ENCODE data around the gene GCDH.
"Not testable (repeated sequence)": the region's sequence is repeated elsewhere in the genome, so short reads cannot be mapped to it uniquely, and the experiment has no call there.

GCDH gene

GRCh38 chr19:12907166-12907565 is 16.2 kb downstream of the GCDH start:
- DNase-seq (ENCODE audit: low spot score), result no peak

DNA sequence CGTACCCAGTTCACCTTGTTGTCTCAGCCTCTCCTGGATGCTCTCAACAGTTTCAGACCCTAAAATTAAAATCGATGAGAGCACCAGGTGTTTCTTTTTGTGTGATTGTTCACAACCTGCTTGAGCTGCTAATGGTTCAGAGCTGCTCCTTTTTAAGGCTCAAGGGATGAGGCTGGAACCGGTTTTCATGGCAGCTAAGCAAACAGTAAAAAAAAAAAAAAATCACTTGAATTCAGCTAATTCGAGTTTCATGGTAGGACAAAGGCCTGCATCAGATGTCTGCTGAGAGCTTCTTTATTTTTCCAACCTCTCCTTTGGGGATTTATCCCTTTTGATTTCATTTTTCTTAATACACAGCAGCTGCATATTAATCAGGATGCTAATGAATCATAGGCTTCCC is 21.6 kb downstream of the GCDH start:
- DNase-seq (ENCODE audit: low spot score), result no peak

GRCh38 chr19:12913011-12913561 is 22.1 kb downstream of the GCDH start:
- DNase-seq (ENCODE audit: low spot score), result peak; percentile 84

- peak; percentile 45 for DNase-seq (ENCODE audit: low spot score)
Observed at GRCh38 chr19:12913851-12914690, 23.1 kb downstream of the GCDH start.

DNA sequence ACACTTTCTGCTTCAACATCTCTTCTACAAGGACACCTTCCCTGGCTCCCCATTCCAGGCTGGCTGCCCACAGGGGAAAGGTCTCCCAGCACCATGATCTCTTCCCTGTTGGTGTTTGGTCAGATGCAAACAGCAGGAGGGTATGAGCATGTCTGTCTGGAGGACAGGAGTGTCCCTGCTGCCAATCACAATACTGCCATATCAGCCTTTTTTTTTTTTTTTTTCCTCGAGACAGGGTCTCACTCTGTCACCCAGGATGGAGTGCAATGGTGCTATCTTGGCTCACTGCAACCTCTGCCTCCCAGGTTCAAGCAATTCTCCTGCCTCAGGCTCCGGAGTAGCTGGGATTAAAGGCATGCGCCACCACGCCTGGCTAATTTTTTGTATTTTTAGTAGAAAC is 24.9 kb downstream of the GCDH start:
- DNase-seq (ENCODE audit: low spot score), result not testable (repeated sequence)

GRCh38 chr19:12918253-12918652 is 27.3 kb downstream of the GCDH start:
- DNase-seq (ENCODE audit: low spot score), result no peak

GRCh38 chr19:12921047-12921446 is 30.1 kb downstream of the GCDH start:
- DNase-seq (ENCODE audit: low spot score), result no peak

DNA sequence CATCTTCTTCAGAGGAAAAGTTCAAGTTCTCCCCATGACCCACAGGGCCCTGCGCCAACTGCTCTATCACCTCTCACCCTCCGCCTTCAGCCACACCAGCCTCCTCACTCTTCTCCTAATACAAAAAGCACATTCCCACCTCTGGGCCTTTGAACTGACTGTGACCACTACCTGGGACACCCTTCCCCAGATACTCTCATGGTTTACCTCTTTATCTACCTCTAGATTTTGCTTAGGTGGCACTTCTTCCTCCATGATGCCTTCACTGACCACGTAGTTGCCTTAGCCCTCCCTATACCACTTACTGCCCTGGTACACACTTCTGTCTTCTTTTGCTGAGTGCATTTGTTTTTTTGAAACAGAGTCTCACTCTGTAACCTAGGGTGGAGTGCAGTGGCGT is 32.0 kb downstream of the GCDH start:
- no peak for DNase-seq (ENCODE audit: low spot score)

DNA sequence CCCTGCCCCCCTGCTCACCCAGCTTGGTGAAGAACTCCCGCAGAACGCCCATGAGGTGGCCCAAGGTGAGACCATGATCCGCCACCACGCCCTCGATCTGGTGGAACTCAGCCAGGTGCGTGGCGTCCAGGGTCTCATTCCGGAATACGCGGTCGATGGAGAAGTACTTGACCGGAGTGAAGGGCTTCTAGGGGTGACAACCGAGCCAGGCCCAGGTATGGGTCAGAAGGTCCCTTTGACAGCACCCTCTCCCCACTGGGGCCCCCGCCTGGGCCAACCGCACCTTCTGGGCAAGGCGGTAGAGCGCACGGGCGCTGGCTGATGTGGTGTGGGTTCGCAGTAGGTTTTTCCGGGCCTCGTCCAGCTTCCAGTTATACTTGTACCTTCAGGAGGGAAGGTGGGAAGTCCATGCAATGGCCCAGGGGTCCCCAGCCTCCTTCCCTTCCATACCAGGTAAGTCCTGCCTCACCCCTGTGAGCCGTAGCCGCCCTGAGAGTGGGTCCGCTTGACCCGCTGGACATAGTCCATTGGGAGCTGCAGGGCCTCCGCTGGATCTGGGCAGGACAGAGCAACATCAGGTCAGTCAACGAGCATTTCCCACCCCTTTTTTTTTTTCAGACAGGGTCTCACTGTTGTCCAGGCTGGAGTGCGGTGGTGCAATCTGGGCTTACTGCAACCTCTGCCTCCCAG is 33.8 kb downstream of the GCDH start:
- DNase-seq (ENCODE audit: low spot score), result no peak

GRCh38 chr19:12930002-12930645 is 39.2 kb downstream of the GCDH start:
- no peak for DNase-seq (ENCODE audit: low spot score)

DNA sequence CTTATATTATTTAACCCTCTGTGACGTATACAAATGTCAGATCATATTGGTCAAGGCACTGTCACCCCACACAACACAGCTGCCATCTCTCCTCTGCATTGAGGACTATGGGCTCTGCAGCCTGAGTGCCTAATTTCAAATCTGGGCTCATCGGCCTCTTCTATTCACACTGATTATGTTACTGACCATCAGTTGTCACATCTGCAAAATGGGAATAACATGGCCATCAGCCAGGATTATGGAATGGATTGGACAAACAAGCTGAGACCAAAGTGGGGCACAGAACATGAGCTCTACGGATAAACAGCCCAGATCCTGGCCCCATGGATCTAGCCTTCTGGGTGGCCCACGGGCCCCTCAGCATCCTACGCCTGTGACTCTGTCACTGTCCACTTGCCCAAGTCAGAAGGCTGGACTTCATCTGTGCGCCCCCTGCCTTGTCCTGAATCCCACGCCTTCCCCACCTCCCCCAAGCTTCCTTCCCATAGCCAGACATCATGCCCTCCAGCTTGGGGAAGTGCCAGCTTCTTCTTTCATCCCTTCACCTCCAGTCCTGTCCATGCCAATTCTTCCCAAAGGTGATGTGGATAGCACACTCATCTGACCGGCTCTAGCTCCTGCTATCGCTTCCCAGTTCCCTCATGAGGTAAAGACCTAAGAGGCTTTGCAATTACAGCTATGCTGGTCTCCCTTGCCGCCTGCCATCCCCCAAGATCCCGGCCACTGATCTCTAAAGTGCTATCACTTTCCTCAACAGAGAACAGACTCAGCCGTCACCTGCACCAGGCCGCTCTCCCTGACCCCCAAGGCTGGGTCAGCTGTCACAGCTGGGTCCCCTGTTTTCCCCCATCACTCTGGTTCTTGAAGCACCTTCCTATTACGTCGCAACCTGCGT is 41.7 kb downstream of the GCDH start:
- DNase-seq (ENCODE audit: low spot score), result no peak

GRCh38 chr19:12933287-12934072 is 42.5 kb downstream of the GCDH start, which contains the start of gene FARSA:
Gene FARSA (minus strand): TSS chr19:12933711. CDS start chr19:12933696, 15 bp downstream.
- peak; percentile 94 for DNase-seq (ENCODE audit: low spot score)

DNA sequence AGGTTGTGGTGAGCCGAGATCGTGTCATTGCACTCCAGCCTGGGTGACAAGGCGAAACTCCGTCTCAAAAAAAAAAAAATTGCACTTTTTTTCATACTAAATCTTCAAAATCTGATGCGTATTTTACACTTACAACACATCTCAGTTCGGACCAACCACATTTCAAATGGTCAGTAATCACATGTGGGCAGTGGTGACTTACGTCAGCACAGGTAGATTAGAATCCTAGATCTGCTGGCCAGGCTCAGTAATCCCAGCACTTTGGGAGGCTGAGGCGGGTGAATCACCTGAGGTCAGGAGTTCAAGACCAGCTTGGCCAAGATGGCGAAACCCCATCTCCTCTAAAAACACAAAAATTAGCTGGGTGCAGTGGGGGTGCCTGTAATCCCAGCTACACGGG is 44.1 kb downstream of the GCDH start:
- no peak for DNase-seq (ENCODE audit: low spot score)

GRCh38 chr19:12936582-12936981 is 45.6 kb downstream of the GCDH start:
- no peak for DNase-seq (ENCODE audit: low spot score)

DNA sequence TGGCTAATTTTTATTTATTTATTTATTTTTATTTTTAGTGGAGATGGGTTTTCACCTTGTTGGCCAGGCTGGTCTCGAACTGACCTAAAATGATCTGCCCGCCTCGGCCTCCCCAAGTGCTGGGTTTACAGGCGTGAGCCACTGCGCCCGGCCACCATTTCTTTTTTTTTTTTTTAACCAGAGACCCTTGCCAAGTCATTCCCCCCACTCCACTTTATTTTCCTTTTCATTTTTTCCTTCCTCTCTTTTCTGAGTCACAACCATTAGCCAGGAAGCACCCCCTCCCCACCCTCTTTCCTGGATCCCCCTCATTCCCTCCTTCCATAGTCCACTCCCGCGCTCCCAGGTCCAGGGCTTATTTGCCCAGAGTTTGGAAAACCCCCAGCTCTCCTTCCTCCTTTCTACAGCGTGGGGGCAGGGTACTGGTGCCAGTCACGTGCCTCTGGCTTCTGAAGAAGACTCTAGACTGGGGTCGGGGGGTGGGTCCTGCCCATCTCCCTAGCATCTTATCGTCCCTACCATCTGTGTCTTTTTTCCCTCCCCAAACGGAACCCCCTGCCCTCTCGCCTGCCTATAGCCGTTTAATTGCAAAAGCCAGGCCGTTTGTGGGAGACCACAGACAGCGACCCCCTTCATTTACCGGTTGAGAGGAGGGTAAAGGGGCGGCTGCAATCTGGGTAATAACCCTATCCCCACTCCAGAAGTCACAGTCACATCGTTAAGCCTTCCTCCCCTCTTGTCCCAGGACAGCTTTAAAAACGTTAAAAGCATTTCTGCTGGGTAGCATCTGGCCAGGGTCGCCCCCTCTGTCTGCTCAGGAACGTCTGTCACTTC is 46.4 kb downstream of the GCDH start:
- DNase-seq (ENCODE audit: low spot score), result peak; percentile 40

- DNase-seq (ENCODE audit: low spot score), result peak; percentile 100
Observed at GRCh38 chr19:12937927-12938778, 47.2 kb downstream of the GCDH start, which contains the start of gene CALR. Gene CALR (plus strand): TSS chr19:12938609. CDS start chr19:12938680, 71 bp downstream.

DNA sequence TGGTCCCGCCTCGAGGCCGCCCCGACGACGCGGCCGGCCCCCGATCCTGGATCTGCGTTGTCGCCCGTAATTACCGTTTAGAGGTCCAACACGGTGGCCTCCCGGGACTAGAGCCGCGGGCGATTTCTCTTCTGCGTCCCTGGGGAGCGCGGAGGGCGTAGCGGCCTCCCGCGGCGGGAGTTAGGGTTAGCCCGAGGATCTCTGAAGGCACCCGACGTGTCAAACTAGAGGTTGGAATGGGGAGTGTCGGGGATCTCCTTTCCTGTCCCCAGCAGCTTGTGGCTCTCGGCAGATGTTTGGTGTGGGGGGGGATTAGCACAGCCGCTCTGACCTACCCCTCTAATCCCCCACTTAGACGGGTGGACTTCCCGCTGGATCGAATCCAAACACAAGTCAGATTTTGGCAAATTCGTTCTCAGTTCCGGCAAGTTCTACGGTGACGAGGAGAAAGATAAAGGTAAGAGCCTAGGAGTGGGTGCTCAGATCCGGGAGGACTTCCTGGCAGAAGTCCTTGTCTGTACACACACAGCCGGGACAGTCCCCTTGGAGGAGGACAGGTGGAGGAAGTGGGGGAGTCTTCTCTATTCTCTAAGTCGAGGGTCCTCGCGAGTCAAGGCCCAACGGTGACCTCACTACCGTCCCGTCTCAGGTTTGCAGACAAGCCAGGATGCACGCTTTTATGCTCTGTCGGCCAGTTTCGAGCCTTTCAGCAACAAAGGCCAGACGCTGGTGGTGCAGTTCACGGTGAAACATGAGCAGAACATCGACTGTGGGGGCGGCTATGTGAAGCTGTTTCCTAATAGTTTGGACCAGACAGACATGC is 48.0 kb downstream of the GCDH start:
- no peak for DNase-seq (ENCODE audit: low spot score)

DNA sequence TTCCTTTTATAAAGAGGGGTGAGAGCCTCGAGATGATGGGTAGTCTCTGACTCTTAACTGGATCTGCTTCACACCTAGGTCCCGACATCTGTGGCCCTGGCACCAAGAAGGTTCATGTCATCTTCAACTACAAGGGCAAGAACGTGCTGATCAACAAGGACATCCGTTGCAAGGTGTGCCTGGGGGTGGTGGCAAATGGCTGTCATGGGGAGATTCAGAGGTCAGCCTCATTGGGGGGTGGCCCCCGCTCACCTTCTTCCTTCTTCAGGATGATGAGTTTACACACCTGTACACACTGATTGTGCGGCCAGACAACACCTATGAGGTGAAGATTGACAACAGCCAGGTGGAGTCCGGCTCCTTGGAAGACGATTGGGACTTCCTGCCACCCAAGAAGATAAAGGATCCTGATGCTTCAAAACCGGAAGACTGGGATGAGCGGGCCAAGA is 49.0 kb downstream of the GCDH start:
- no peak for DNase-seq (ENCODE audit: low spot score)
